GM12865 (cell line): ENCODE results near the gene CEBPZ.

Source experiments
- DNase-seq: peaks from one replicate; pipeline ENCODE4 v3.0.0; 2010; ENCODE audit warnings: low read depth
- H3K4me3 ChIP-seq: 2 replicates; pipeline ENCODE4 v1.5.1; 2011; ENCODE audit warnings: mild to moderate bottlenecking, low read depth, low read length, control low read depth
- CTCF ChIP-seq: IDR thresholded peaks from 2 replicates; pipeline ENCODE4 v1.5.1; 2011; ENCODE audit warnings: low read length, control low read depth, low read depth, inconsistent platforms; ENCODE audit not compliant: insufficient read depth; ENCODE audit errors: missing control alignments

The CEBPZ gene

GRCh38 chr2:37180640-37181039 is 50.8 kb downstream of the CEBPZ start:
- no peak for DNase-seq
- H3K4me3 ChIP-seq = no peak overlapping the region
- no peak for TF ChIP-seq CTCF

- peak; percentile 14 for TF ChIP-seq CTCF
- DNase-seq = peak; percentile 21
Measured at GRCh38 chr2:37180006-37180639, 51.3 kb downstream of the CEBPZ start.

GRCh38 chr2:37173741-37174140 is 57.7 kb downstream of the CEBPZ start:
- no peak for DNase-seq
- H3K4me3 ChIP-seq = no peak overlapping the region
- TF ChIP-seq CTCF = no peak

More at GRCh38 chr2:37180006-37180639, 51.3 kb downstream of the CEBPZ start:
- H3K4me3 ChIP-seq = no peak overlapping the region

GRCh38 chr2:37171624-37171950 is 59.8 kb downstream of the CEBPZ start:
- DNase-seq = no peak
- H3K4me3 ChIP-seq = no peak overlapping the region
- no peak for TF ChIP-seq CTCF

- peak; percentile 50 for DNase-seq
- peak; percentile 68 for TF ChIP-seq CTCF
- no peak overlapping the region for H3K4me3 ChIP-seq
Measured at GRCh38 chr2:37168217-37168981, 63.0 kb downstream of the CEBPZ start.

- DNase-seq = no peak
- H3K4me3 ChIP-seq = no peak overlapping the region
- no peak for TF ChIP-seq CTCF
Measured at GRCh38 chr2:37167636-37168180, 63.7 kb downstream of the CEBPZ start.
